ENCODE measurements around the gene PCP2.

Gene PCP2

GRCh38 chr19:7622933-7623685 lies 10.4 kb downstream of the PCP2 start:
- DNase-seq (ENCODE audit: extremely low read depth, insufficient read length): no peak
- no peak for TF ChIP-seq CTCF (IDR thresholded peaks at IDR 0.05; ENCODE audit: insufficient read depth, low read length, poor library complexity, severe bottlenecking)
- H3K4me3 ChIP-seq (replicated peaks; ENCODE audit: low read depth, low read length): no peak overlapping the region
- H3K36me3 ChIP-seq (ENCODE audit: control insufficient read depth, insufficient read depth, low read length): peaks cover 33% of the 10 kb centered on the region
- H3K27me3 ChIP-seq (replicated peaks; ENCODE audit: control insufficient read depth, insufficient read depth, low read length): no peaks in the 10 kb centered on the region

GRCh38 chr19:7620442-7621412 lies 12.8 kb downstream of the PCP2 start:
- no peak for DNase-seq (ENCODE audit: extremely low read depth, insufficient read length)
- Histone ChIP-seq H3K4me3 (replicated peaks; ENCODE audit: low read depth, low read length) (no peak overlapping the region), H3K36me3 (ENCODE audit: control insufficient read depth, insufficient read depth, low read length) (peaks cover 37% of the 10 kb centered on the region), H3K27me3 (replicated peaks; ENCODE audit: control insufficient read depth, insufficient read depth, low read length) (no peaks in the 10 kb centered on the region)
- no peak for TF ChIP-seq CTCF (IDR thresholded peaks at IDR 0.05; ENCODE audit: insufficient read depth, low read length, poor library complexity, severe bottlenecking)

GRCh38 chr19:7619671-7620441 lies 13.7 kb downstream of the PCP2 start:
- Histone ChIP-seq H3K4me3 (replicated peaks; ENCODE audit: low read depth, low read length) (no peak overlapping the region), H3K27me3 (replicated peaks; ENCODE audit: control insufficient read depth, insufficient read depth, low read length) (no peaks in the 10 kb centered on the region), H3K36me3 (ENCODE audit: control insufficient read depth, insufficient read depth, low read length) (peaks cover 31% of the 10 kb centered on the region)
- DNase-seq (ENCODE audit: extremely low read depth, insufficient read length): no peak
- no peak for TF ChIP-seq CTCF (IDR thresholded peaks at IDR 0.05; ENCODE audit: insufficient read depth, low read length, poor library complexity, severe bottlenecking)

- TF ChIP-seq CTCF (IDR thresholded peaks at IDR 0.05; ENCODE audit: insufficient read depth, low read length, poor library complexity, severe bottlenecking): no peak
- Histone ChIP-seq H3K4me3 (replicated peaks; ENCODE audit: low read depth, low read length) (no peak overlapping the region), H3K36me3 (ENCODE audit: control insufficient read depth, insufficient read depth, low read length) (peaks cover 30% of the 10 kb centered on the region), H3K27me3 (replicated peaks; ENCODE audit: control insufficient read depth, insufficient read depth, low read length) (no peaks in the 10 kb centered on the region)
- DNase-seq (ENCODE audit: extremely low read depth, insufficient read length): no peak
Measured at GRCh38 chr19:7618771-7619510, 14.6 kb downstream of the PCP2 start.

GRCh38 chr19:7618348-7618747 lies 15.2 kb downstream of the PCP2 start:
- Histone ChIP-seq H3K27me3 (replicated peaks; ENCODE audit: control insufficient read depth, insufficient read depth, low read length) (no peaks in the 10 kb centered on the region), H3K4me3 (replicated peaks; ENCODE audit: low read depth, low read length) (no peak overlapping the region), H3K36me3 (ENCODE audit: control insufficient read depth, insufficient read depth, low read length) (peaks cover 28% of the 10 kb centered on the region)
- DNase-seq (ENCODE audit: extremely low read depth, insufficient read length): no peak
- TF ChIP-seq CTCF (IDR thresholded peaks at IDR 0.05; ENCODE audit: insufficient read depth, low read length, poor library complexity, severe bottlenecking): no peak

Measured in GM06990 (cell line).